Left ventricle myocardium inferior (tissue), 1 donor: ENCODE measurements around the gene REXO2. TPM values are rescaled to one million over a fixed set of nuclear protein-coding genes. Genes with fewer than 3 reads are reported as not detected.

Source experiments
- DNase-seq: peaks from one replicate; pipeline ENCODE4 v3.0.0-alpha.2; 2020
- H3K27ac ChIP-seq: fragments of 200-600 bp; replicated peaks from 2 replicates; pipeline ENCODE4 v1.8.0; 2021
- H3K27me3 ChIP-seq: fragments of 200-600 bp; 2 replicates; pipeline ENCODE4 v1.8.0; 2021; ENCODE audit warnings: low read depth
- H3K36me3 ChIP-seq: fragments of 200-600 bp; 2 replicates; pipeline ENCODE4 v1.8.0; 2021
- H3K4me1 ChIP-seq: fragments of 200-600 bp; 2 replicates; pipeline ENCODE4 v1.8.0; 2021
- H3K4me3 ChIP-seq: fragments of 200-600 bp; 2 replicates; pipeline ENCODE4 v1.8.0; 2021; ENCODE audit warnings: mild to moderate bottlenecking, moderate library complexity
- H3K9me3 ChIP-seq: fragments of 200-600 bp; replicated peaks from 2 replicates; pipeline ENCODE4 v1.8.0; 2021
- CTCF ChIP-seq: fragments of 200-600 bp; IDR thresholded peaks from 2 replicates; pipeline ENCODE4 v1.8.0; 2021; ENCODE audit warnings: antibody characterized with exemption, mild to moderate bottlenecking, borderline replicate concordance
- intact Hi-C: fragments of 100-400 bp; cut with micrococcal nuclease; formaldehyde crosslinking; loops from one replicate; pipeline ENCODE4 v1.11.0; 2022
- total RNA-seq: library from RNA; stranded (reverse); fragmentation: NEBNext Ultra II Directional; extraction: Animal tissue kit (Norgen Biotek cat#: 25700); gene quantifications from one replicate; pipeline ENCODE4 v1.2.1, GENCODE V29; 2021
- donor health status: DM: no; HTN: yes; CAD: no; lungs with severe emphysema.

REXO2 gene
- total RNA-seq, 1 donor from 2014 or later, result 182 TPM

GRCh38 chr11:114430290-114430689 is 9.0 kb upstream of the REXO2 start:
- intact Hi-C loops, result no loop called here
- no peaks in the 10 kb centered on the region for H3K27me3 ChIP-seq

GRCh38 chr11:114432893-114433292 is 6.4 kb upstream of the REXO2 start:
- intact Hi-C loops, result no loop called here
- no peaks in the 10 kb centered on the region for H3K36me3 ChIP-seq
- no peaks in the 10 kb centered on the region for H3K4me1 ChIP-seq
- H3K4me3 ChIP-seq, result no peak overlapping the region
- no peak for TF ChIP-seq CTCF
- H3K9me3 ChIP-seq, result no peaks in the 10 kb centered on the region
- no peak for DNase-seq
- H3K27me3 ChIP-seq, result no peaks in the 10 kb centered on the region
- no peak overlapping the region for H3K27ac ChIP-seq

More at GRCh38 chr11:114430290-114430689, 9.0 kb upstream of the REXO2 start:
- Histone ChIP-seq H3K9me3 (no peaks in the 10 kb centered on the region), H3K4me3 (no peak overlapping the region), H3K4me1 (no peaks in the 10 kb centered on the region), H3K36me3 (peaks cover 9% of the 10 kb centered on the region), H3K27ac (no peak overlapping the region)
- no peak for DNase-seq
- no peak for TF ChIP-seq CTCF

GRCh38 chr11:114433376-114433775 is 5.9 kb upstream of the REXO2 start:
- intact Hi-C loops, result no loop called here

GRCh38 chr11:114438303-114438702 is 964 bp upstream of the REXO2 start:
- no peaks in the 10 kb centered on the region for H3K36me3 ChIP-seq
- no peak for DNase-seq
- no peaks in the 10 kb centered on the region for H3K27me3 ChIP-seq
- peaks cover 47% of the 10 kb centered on the region for H3K4me1 ChIP-seq
- H3K4me3 ChIP-seq, result no peak overlapping the region
- H3K27ac ChIP-seq, result no peak overlapping the region
- TF ChIP-seq CTCF, result no peak
- no peaks in the 10 kb centered on the region for H3K9me3 ChIP-seq
- intact Hi-C loops, result no loop called here

More at GRCh38 chr11:114433376-114433775, 5.9 kb upstream of the REXO2 start:
- Histone ChIP-seq H3K4me3 (no peak overlapping the region), H3K4me1 (no peaks in the 10 kb centered on the region), H3K9me3 (no peaks in the 10 kb centered on the region), H3K36me3 (no peaks in the 10 kb centered on the region), H3K27me3 (no peaks in the 10 kb centered on the region), H3K27ac (no peak overlapping the region)
- DNase-seq, result no peak
- TF ChIP-seq CTCF, result no peak

GRCh38 chr11:114440121-114440860 is 1.0 kb downstream of the REXO2 start:
- Histone ChIP-seq H3K27me3 (no peaks in the 10 kb centered on the region), H3K36me3 (peaks cover 13% of the 10 kb centered on the region), H3K4me1 (peaks cover 66% of the 10 kb centered on the region), H3K9me3 (no peaks in the 10 kb centered on the region), H3K27ac (peak overlapping the region; percentile 91), H3K4me3 (peak overlapping the region; percentile 90)
- intact Hi-C loops, result no loop called here
- DNase-seq, result no peak
- TF ChIP-seq CTCF, result no peak
